Body of pancreas (tissue), 4 donors: Measurements from ENCODE around the gene SIT1. TPM values are rescaled to one million over a fixed set of nuclear protein-coding genes. Genes with fewer than 3 reads are reported as not detected.
"Not testable (repeated sequence)": the region's sequence is repeated elsewhere in the genome, so short reads cannot be mapped to it uniquely, and the experiment has no call there.

Experiments used
- ATAC-seq: fragments of 150-250 bp; one replicate; pipeline ENCODE4 v1.9.1; 2016
- DNase-seq, 4 donors: peaks; one replicate each; pipeline ENCODE4 v3.0.0-alpha.2; 2019
- H3K27ac ChIP-seq, 4 donors: fragments of 200-600 bp; sonication (generic); 1 replicate in 3 of 4; 2 replicates in 1 of 4; pipeline versions ENCODE4 v1.5.1 to v1.6.1; 2016 to 2019; ENCODE audit warnings: mild to moderate bottlenecking in 1 of 4, mixed read lengths in 1 of 4, moderate library complexity in 1 of 4
- H3K27me3 ChIP-seq, 2 donors: fragments of 200-600 bp; sonication (generic); one replicate each; pipeline ENCODE4 v1.6.0; 2016; ENCODE audit warnings: mild to moderate bottlenecking in 1 of 2
- H3K36me3 ChIP-seq, 2 donors: fragments of 200-600 bp; sonication (generic); replicated peaks in 1 of 2; 2 replicates each; pipeline ENCODE4 v1.5.1; 2016; ENCODE audit warnings: low read depth in 2 of 2; ENCODE audit not compliant: insufficient read depth in 1 of 2
- H3K4me1 ChIP-seq: fragments of 200-600 bp; sonication (generic); one replicate; pipeline ENCODE4 v1.6.0; 2016
- H3K4me3 ChIP-seq, 2 donors: fragments of 200-600 bp; sonication (generic); 1 replicate in 1 of 2; 2 replicates in 1 of 2; pipeline ENCODE4 v1.5.1; 2016 to 2019
- H3K9me3 ChIP-seq, 3 donors: fragments of 200-600 bp; sonication (generic); 1 replicate in 2 of 3; 2 replicates in 1 of 3; pipeline ENCODE4 v1.5.1; 2016
- CTCF ChIP-seq, 7 experiments: fragments of 450-650 bp in 4 of 7; fragments of 200-600 bp in 3 of 7; sonication (generic) in 3 of 7; IDR thresholded peaks; one replicate each; pipeline ENCODE4 v1.5.1; 2016 to 2019; ENCODE audit warnings: antibody characterized with exemption in 7 of 7
- POLR2A ChIP-seq, 3 donors: fragments of 450-650 bp; IDR thresholded peaks; one replicate each; pipeline ENCODE4 v1.6.1; 2016; ENCODE audit warnings: antibody characterized with exemption in 3 of 3, mild to moderate bottlenecking in 2 of 3
- WGBS, 2 donors: methylation state at CpG; one replicate each; pipeline ENCODE4 v1.1.5; 2017; 5-methylcytosine and 5-hydroxymethylcytosine counted together
- intact Hi-C: fragments of 100-400 bp; cut with DNase I; formaldehyde crosslinking; loops from one replicate; pipeline ENCODE4 v1.15.1; 2023
- total RNA-seq, 2 donors: library from RNA; depleted of rRNA; stranded (reverse); fragments of >200 nt; gene quantifications; one replicate each; pipeline ENCODE4 v1.1.0, GENCODE V29; 2016

SIT1 gene
- total RNA-seq, 2 donors from 2014 or later: 0.26 TPM; not detected in 1

- ATAC-seq: peak; percentile 17
- no peak overlapping the region for H3K4me3 ChIP-seq
- no peaks in the 10 kb centered on the region for H3K9me3 ChIP-seq
- peaks cover 15% of the 10 kb centered on the region for H3K4me1 ChIP-seq
- H3K27me3 ChIP-seq: no peaks in the 10 kb centered on the region
- TF ChIP-seq CTCF (IDR thresholded peaks at IDR 0.05) (no peak), POLR2A (IDR thresholded peaks at IDR 0.05) (no peak)
- peak overlapping the region in 3 of 4 donors; percentile 17 to 56 (median 45) for H3K27ac ChIP-seq
- peak in 1 of 4 donors; percentile 12 for DNase-seq
- WGBS, 2 donors: 66 to 77% methylated on average over 4 to 7 of the region's 7 CpGs
- intact Hi-C loops: loop anchor here (5.0 kb wide), 1 partner anchor 80 kb away; the partner anchor contains the start of genes CREB3 and TLN1
- H3K36me3 ChIP-seq: no peaks in the 10 kb centered on the region
These were observed 1.5 kb upstream of the SIT1 start for GRCh38 chr9:35651956-35652828.

DNA sequence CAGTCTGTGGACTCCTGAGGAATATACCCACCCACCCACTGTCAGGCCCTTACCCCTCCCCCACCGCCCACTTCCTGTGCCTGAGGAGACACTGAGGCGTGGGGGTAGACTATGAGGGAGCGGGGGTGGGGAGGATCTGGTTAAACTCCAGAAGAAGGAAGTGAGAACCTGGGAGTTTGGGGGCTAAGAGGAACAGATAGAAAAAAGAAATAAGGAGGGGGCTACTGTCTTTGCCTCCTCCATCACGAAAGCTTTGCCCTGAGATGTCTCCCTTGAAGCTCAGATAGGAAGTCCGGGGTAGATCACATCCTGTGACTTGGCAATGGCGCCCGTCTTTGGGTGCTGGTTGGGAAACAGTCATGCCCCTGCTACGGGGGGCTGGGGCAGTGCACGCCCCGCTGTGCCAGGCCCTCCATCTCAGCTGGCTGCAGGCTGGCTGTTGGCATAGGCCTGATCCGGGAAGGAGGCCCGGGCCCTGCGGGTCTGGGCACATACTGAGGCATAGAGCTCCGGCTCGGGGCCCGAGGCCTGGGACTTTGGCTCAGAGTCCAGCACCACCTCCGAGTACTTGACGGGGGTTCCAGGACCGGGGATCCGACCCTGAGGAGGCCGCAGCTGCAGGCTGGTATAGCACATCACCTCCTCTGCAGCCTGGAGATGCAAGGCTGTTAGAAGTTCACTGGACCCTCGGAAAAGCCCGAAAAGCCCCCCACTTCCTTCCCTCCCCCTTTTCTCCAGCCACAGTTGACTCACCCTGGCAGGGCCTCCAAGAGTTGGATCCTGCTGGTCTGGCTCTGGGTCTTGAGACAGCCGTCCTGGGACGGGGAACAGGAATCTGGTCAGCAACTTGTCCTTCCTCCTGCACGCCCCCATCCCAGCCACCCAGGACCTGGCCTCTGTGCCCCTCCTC, 1.0 kb downstream of the SIT1 start:
- H3K27ac ChIP-seq: no peak overlapping the region
- no peak for ATAC-seq

DNA sequence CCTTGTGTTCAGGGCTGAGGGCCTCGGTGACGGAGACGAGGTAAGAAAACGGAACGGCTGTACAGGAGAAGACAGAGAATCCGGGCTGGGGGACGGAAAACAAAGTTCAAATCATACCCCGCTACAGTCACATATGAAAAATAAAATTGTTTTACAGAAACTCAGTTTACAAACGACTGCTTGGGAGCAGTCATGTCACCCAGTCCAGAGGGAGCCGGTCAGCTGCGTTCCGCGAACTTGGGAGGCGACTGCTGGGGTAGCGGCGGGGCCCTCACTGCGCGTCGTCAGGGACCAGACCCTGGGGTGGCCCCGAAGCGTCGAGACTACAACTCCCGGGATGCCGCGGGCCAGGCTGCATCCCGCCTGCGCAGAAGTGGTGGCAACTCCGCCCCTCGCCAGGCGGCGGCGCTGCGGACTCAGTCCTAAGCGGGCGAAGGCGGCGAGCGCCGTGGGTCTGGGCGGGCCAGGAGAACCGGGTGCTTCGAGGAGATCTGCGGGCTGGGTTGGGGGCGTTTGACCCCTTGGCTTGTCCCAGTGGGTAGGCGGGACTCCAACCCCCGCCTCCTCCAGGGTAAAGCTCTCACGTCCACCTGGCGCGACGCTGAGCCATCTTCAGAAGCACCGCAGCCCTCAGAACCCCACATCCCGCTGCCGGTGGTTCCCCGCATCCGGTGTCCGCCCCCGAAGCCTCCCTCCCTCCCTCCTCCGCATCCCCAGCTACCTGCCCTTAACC, 4.0 kb downstream of the SIT1 start:
- Histone ChIP-seq H3K36me3 (no peaks in the 10 kb centered on the region), H3K9me3 (no peaks in the 10 kb centered on the region), H3K4me1 (peaks cover 11% of the 10 kb centered on the region), H3K27ac (peak overlapping the region; percentile 68 to 94 (median 78)), H3K27me3 (no peaks in the 10 kb centered on the region), H3K4me3 (peak overlapping the region; percentile 44 to 58)
- ATAC-seq (peak; percentile 98), DNase-seq (peak; percentile 93 to 94 (median 94))
- peak; percentile 73 to 94 (median 93) for TF ChIP-seq POLR2A (IDR thresholded peaks at IDR 0.05)
- peak; percentile 82 to 99 (median 98) for TF ChIP-seq CTCF (IDR thresholded peaks at IDR 0.05)
- WGBS, 2 donors: 0 to 1% methylated on average over 19 to 58 of the region's 58 CpGs
- intact Hi-C loops: no loop called here

More for the DNA sequence above, 1.0 kb downstream of the SIT1 start:
- intact Hi-C loops: loop anchor here (5.0 kb wide), 1 partner anchor 83 kb away; the partner anchor contains the start of genes CREB3 and TLN1
- Histone ChIP-seq H3K27me3 (no peaks in the 10 kb centered on the region), H3K4me3 (no peak overlapping the region), H3K36me3 (no peaks in the 10 kb centered on the region), H3K9me3 (no peaks in the 10 kb centered on the region), H3K4me1 (peaks cover 16% of the 10 kb centered on the region)
- no peak for DNase-seq
- 76 to 82% methylated on average over 10 to 26 of the region's 26 CpGs for whole genome bisulfite sequencing, 2 donors
- TF ChIP-seq CTCF (IDR thresholded peaks at IDR 0.05) (no peak), POLR2A (IDR thresholded peaks at IDR 0.05) (no peak)

GRCh38 chr9:35646153-35646532, 4.6 kb downstream of the SIT1 start:
- peak overlapping the region; percentile 68 to 94 (median 78) for H3K27ac ChIP-seq

DNA sequence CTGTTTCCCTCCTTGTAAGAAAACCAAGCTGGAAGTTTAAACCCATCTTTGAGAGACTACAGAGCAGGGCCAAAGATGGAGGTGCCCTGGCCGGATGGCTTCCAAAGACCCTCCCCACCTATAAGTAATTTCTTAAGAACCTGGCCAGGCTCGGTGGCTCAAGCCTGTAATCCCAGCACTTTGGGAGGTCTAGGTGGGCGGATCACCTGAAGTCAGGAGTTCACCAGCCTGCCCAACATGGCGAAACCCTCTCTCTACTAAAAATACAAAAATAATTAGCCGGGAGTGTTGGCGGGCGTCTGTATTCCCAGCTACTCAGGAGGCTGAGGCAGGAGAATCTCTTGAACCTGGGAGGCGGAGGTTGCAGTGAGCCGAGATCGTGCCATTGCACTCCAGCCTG, 5.0 kb downstream of the SIT1 start:
- H3K27ac ChIP-seq: peak overlapping the region in 3 of 4 donors; percentile 73 to 94 (median 82)
- H3K36me3 ChIP-seq, H3K27me3 ChIP-seq, ATAC-seq, intact Hi-C loops, DNase-seq, H3K9me3 ChIP-seq: not testable (repeated sequence)
- peaks cover 11% of the 10 kb centered on the region for H3K4me1 ChIP-seq
- whole genome bisulfite sequencing, 2 donors: 28 to 41% methylated on average over 10 of the region's 10 CpGs
- H3K4me3 ChIP-seq: peak overlapping the region in 1 of 2 donors; percentile 58

More at GRCh38 chr9:35646153-35646532, 4.6 kb downstream of the SIT1 start:
- peak in 3 of 7 experiments; percentile 5 to 24 (median 23) for TF ChIP-seq CTCF (IDR thresholded peaks at IDR 0.05)
- TF ChIP-seq POLR2A (IDR thresholded peaks at IDR 0.05): no peak
- Histone ChIP-seq H3K9me3 (no peaks in the 10 kb centered on the region), H3K27me3 (no peaks in the 10 kb centered on the region), H3K4me1 (peaks cover 11% of the 10 kb centered on the region), H3K4me3 (peak overlapping the region; percentile 44 to 58), H3K36me3 (no peaks in the 10 kb centered on the region)
- WGBS, 2 donors: 1 to 2% methylated on average over 11 of the region's 11 CpGs
- ATAC-seq (peak; percentile 65), DNase-seq (peak; percentile 56 to 68 (median 67))
- intact Hi-C loops: no loop called here
